Inflammatory macrophage (primary cell): ENCODE measurements around the gene CBFA2T3.

ENCODE experiments used
- DNase-seq, 2 donors: peaks; one replicate each; pipeline ENCODE4 v3.0.0-alpha.2; 2020 to 2022

The CBFA2T3 gene

DNA sequence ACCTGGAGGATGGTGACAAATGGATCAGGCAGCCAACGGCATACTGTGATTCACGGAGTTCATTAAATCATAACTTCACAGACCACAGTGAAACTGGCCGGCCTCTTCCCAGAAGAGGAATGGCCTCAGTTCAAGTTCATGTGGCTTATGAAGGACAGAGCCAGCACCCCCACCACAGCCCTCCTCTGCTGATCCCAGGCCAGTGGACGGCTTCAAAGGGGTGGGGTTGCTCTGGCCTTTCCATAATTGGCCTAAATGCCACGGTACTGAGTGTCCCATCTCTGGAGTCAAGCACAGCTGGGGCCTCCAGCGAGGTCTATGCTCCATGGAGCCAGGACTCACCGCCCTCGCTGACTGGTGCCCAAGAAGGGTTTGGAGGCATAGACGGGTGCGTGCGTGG is 141.6 kb downstream of the CBFA2T3 start:
- no peak for DNase-seq

DNA sequence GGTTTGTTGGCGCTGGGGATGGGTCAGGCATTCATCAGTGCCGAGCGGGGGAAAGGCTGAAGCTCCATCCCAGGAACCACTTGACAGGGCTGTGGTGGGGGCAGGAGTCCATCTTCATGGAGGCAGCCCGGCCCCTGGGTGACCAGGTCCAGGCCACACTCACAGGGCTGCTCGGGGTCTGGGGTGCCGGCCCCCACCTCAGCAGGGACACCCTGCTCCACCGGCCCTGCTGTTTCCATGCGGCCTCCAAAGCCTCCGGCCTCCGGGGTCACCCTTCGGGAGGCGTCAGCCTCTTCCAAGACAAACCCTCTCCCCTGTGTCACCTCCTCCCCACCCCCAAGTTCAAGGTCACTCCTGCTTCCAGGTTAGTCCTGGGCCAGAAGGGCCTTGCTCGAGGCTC is 142.3 kb downstream of the CBFA2T3 start:
- no peak for DNase-seq

- no peak for DNase-seq
Measured at GRCh38 chr16:88833086-88833485, 143.9 kb downstream of the CBFA2T3 start.

DNA sequence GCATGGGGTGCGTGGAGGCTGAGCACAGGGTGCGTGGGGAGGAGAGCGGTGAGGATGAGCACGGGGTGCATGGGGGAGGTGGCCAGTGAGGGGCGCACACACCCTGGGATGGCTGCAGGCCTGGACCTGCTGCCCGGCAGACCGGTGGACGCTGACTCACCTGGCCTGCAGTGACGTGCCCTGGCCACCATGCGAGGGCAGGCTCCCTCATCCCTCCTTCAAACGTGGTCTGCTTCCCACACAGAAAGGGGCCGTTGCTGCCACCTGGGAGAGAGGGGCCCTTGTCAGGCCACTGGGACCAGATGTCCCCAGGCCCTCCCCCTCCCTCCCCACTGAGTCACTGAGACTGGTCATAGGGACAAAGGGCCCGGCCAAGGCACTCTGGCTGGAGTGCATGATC is 145.2 kb downstream of the CBFA2T3 start:
- DNase-seq, result no peak

DNA sequence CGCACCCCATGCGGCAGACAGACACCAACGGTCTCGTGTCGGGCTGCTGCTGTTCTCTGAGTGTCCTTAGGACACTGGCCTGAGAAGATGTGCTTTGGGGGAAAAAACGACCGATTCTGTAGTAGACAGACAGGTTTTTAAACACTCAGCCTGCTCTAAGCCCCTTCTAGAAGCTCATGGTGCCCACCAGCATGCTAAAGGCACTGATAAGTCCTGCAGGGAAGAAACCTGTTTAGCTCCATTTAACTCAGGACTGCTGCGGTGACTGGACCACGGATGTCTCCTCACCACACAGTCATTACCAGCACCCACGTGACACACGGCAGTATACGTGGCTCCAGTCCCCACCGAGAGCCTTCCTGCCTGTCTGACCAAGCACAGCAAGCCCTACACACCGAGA is 146.2 kb downstream of the CBFA2T3 start:
- no peak for DNase-seq

DNA sequence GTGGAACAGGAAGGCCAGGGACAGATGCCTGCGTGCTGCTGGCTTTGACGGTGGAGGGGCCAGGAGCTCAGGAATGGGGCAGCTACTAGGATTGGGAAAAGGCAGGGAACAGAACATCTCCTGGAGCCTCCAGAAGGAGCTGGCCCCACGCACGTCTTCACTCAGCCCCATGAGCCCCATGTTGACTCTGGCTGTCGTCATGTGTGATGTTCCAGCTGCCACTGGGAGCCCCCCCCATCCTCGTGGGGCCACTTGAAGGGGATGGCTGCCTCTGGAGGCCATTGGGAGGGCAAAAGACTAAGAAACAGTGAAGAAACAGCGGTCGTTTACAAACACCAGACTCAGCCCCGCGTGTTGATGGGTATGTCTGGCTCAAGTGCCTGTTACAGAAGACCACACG is 146.7 kb downstream of the CBFA2T3 start:
- no peak for DNase-seq

DNA sequence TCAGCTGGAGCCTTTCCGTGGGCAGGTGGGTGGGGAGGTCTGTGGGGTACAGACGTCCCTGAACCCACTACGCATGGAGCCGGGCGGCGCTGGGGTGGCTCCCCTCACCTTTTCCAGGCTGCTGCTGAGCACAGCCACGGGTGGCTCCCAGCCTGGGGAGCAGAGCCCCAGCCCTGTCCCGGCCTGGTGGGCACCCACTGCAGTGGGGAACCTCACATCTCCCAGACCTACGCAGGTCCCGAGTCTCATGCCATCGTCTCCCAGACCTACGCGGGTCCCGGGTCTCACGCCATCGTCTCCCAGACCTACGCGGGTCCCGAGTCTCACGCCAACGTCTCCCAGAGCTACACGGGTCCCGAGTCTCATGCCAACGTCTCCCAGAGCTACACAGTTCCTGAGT is 148.3 kb downstream of the CBFA2T3 start:
- no peak for DNase-seq

- DNase-seq, result no peak
Measured at GRCh38 chr16:88827727-88828126, 149.3 kb downstream of the CBFA2T3 start.

GRCh38 chr16:88826070-88826840 is 150.8 kb downstream of the CBFA2T3 start:
- DNase-seq, result no peak

GRCh38 chr16:88825146-88825545 is 151.9 kb downstream of the CBFA2T3 start:
- DNase-seq, result no peak
